ENCODE results near the gene SETD7. TPM values are rescaled to one million over a fixed set of nuclear protein-coding genes. Genes with fewer than 3 reads are reported as not detected.

SETD7 gene
- total and polyA plus RNA-seq, 2 donors (not counting 3 experiments of a cell fraction or from before 2014, with no cell fraction given), result 18.8 to 39.9 TPM

DNA sequence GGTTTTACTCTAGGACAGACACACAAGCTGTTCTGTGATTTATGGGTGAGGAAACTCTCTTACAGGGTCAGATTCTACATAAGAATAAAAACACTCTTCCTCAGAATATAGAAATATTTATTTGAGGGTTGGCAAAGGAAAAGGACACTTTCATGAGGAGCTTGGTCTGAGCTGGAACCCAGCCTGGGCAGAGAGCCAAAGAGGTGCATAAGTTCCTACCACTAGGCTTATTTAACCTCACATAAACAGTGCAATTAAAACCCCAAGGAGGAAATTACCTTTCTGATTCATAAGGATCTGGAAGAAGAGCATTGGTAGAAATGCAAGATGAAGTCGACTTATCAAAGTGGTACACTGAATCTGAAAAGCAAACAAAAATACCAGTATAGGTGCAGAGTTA is 32.9 kb downstream of the SETD7 start:
- H3K36me3 ChIP-seq (ENCODE audit: control insufficient read depth in 2 of 2, extremely low read depth in 1 of 2, insufficient read depth in 2 of 2, low read length in 2 of 2), result peaks cover 19 to 21% of the 10 kb centered on the region in 2 experiments
- no peaks in the 10 kb centered on the region for H3K9me1 ChIP-seq (replicated peaks; ENCODE audit: control insufficient read depth, extremely low read depth, insufficient read depth, low read length)
- no peaks in the 10 kb centered on the region for H4K20me1 ChIP-seq (replicated peaks; ENCODE audit: control insufficient read depth, extremely low read depth, insufficient read depth, low read length)
- DNase-seq (ENCODE audit: low read depth, low spot score) (peak; percentile 14), FAIRE-seq (no peak)
- TF ChIP-seq POLR2AphosphoS5 (IDR thresholded peaks at IDR 0.05; ENCODE audit: insufficient read depth, low read depth, low read length), result no peak
- TF ChIP-seq EZH2 (IDR thresholded peaks at IDR 0.05; ENCODE audit: borderline replicate concordance, low read depth, low read length, severe bottlenecking), result no peak
- no peak for TF ChIP-seq MYC (IDR thresholded peaks at IDR 0.05; ENCODE audit: low read depth, low read length)
- TF ChIP-seq FOS (IDR thresholded peaks at IDR 0.05; ENCODE audit: borderline replicate concordance, insufficient read depth, low read length), result no peak
- TF ChIP-seq JUN (IDR thresholded peaks at IDR 0.05; ENCODE audit: borderline replicate concordance, insufficient read depth, insufficient read length, low read depth), result no peak
- no peak overlapping the region for H3K4me3 ChIP-seq (replicated peaks in 1 of 3; ENCODE audit: insufficient read depth in 1 of 3, low read depth in 1 of 3, low read length in 3 of 3)
- no TSS peak for BruUV-seq (replicated peaks)
- H3K79me2 ChIP-seq (ENCODE audit: control insufficient read depth, insufficient read depth, low read length), result no peaks in the 10 kb centered on the region
- no peaks in the 10 kb centered on the region for H3K4me1 ChIP-seq (ENCODE audit: control insufficient read depth, extremely low read depth, insufficient read depth, low read length)
- no peaks in the 10 kb centered on the region for H3K9me3 ChIP-seq (replicated peaks; ENCODE audit: control insufficient read depth, insufficient read depth, low read length)
- dilution Hi-C loops (cut with MboI; ENCODE audit: extremely low pct_ligation_motif_present, low sequenced_read_pairs), result no loop called here
- no peak overlapping the region for H3K9ac ChIP-seq (replicated peaks; ENCODE audit: extremely low read depth, insufficient read depth, low read length)
- intact Hi-C loops (cut with micrococcal nuclease), result no loop called here
- H3K4me2 ChIP-seq (ENCODE audit: insufficient read depth, low read length), result no peak overlapping the region
- POLR2A ChIA-PET, result no interaction called here
- H3K27me3 ChIP-seq (ENCODE audit: control insufficient read depth in 2 of 2, insufficient read depth in 2 of 2, low read length in 2 of 2), result no peaks in the 10 kb centered on the region
- no peak overlapping the region for H3K27ac ChIP-seq (ENCODE audit: insufficient read depth, low read depth, low read length)
- no peak overlapping the region for H2AFZ ChIP-seq (ENCODE audit: low read depth, low read length)
- CTCF ChIA-PET, result interaction anchor here (1.3 kb wide), 1 partner anchor 492 kb away, joined by 3 read pairs; no protein-coding TSS in a partner anchor

DNA sequence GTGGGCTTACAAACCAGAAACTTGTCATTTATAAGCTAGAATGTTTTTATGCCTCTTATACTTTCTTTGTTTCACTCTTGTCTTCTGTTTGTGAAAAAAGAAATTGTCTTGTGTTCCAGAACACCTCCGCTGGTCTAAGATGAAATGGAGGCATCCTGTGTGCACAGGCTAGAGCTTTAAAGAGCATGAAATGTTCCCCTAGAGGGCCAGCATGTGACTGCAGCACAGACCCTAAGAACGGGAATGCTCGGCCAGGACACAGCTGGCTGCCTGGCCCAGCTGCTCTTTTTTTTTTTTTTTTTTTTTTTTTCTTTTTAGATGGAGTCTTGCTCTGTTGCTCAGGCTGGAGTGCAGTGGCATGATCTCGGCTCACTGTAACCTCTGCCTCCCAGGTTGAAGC is 33.6 kb downstream of the SETD7 start:
- BruUV-seq (replicated peaks), result no TSS peak
- intact Hi-C loops (cut with micrococcal nuclease), result no loop called here
- CTCF ChIA-PET, result interaction anchor here (1.0 to 1.3 kb wide), 4 partner anchors 8 to 492 kb away, joined by 3 to 5 read pairs (median 3); no protein-coding TSS in a partner anchor
- POLR2A ChIA-PET, result interaction anchor here (0.6 kb wide), 1 partner anchor 13 kb away, joined by 4 read pairs; no protein-coding TSS in a partner anchor
- Histone ChIP-seq H3K27ac (ENCODE audit: insufficient read depth, low read depth, low read length) (no peak overlapping the region), H4K20me1 (replicated peaks; ENCODE audit: control insufficient read depth, extremely low read depth, insufficient read depth, low read length) (no peaks in the 10 kb centered on the region), H2AFZ (ENCODE audit: low read depth, low read length) (no peak overlapping the region), H3K4me1 (ENCODE audit: control insufficient read depth, extremely low read depth, insufficient read depth, low read length) (no peaks in the 10 kb centered on the region), H3K9ac (replicated peaks; ENCODE audit: extremely low read depth, insufficient read depth, low read length) (no peak overlapping the region), H3K9me1 (replicated peaks; ENCODE audit: control insufficient read depth, extremely low read depth, insufficient read depth, low read length) (no peaks in the 10 kb centered on the region), H3K27me3 (ENCODE audit: control insufficient read depth in 2 of 2, insufficient read depth in 2 of 2, low read length in 2 of 2) (no peaks in the 10 kb centered on the region), H3K36me3 (ENCODE audit: control insufficient read depth in 2 of 2, extremely low read depth in 1 of 2, insufficient read depth in 2 of 2, low read length in 2 of 2) (peaks cover 24 to 25% of the 10 kb centered on the region in 2 experiments), H3K4me2 (ENCODE audit: insufficient read depth, low read length) (no peak overlapping the region), H3K4me3 (replicated peaks in 1 of 3; ENCODE audit: insufficient read depth in 1 of 3, low read depth in 1 of 3, low read length in 3 of 3) (no peak overlapping the region), H3K9me3 (replicated peaks; ENCODE audit: control insufficient read depth, insufficient read depth, low read length) (no peaks in the 10 kb centered on the region), H3K79me2 (ENCODE audit: control insufficient read depth, insufficient read depth, low read length) (no peaks in the 10 kb centered on the region)
- TF ChIP-seq JUN (IDR thresholded peaks at IDR 0.05; ENCODE audit: borderline replicate concordance, insufficient read depth, insufficient read length, low read depth) (no peak), POLR2AphosphoS5 (IDR thresholded peaks at IDR 0.05; ENCODE audit: insufficient read depth, low read depth, low read length) (no peak), GATA2 (IDR thresholded peaks at IDR 0.05; ENCODE audit: insufficient read depth, insufficient read length, low read depth, low read length) (no peak), MYC (IDR thresholded peaks at IDR 0.05; ENCODE audit: low read depth, low read length) (no peak), EZH2 (IDR thresholded peaks at IDR 0.05; ENCODE audit: borderline replicate concordance, low read depth, low read length, severe bottlenecking) (no peak), FOS (IDR thresholded peaks at IDR 0.05; ENCODE audit: borderline replicate concordance, insufficient read depth, low read length) (no peak), POLR2A (IDR thresholded peaks at IDR 0.05; ENCODE audit: low read depth, low read length) (no peak)
- TF ChIP-seq, protein P1, sequence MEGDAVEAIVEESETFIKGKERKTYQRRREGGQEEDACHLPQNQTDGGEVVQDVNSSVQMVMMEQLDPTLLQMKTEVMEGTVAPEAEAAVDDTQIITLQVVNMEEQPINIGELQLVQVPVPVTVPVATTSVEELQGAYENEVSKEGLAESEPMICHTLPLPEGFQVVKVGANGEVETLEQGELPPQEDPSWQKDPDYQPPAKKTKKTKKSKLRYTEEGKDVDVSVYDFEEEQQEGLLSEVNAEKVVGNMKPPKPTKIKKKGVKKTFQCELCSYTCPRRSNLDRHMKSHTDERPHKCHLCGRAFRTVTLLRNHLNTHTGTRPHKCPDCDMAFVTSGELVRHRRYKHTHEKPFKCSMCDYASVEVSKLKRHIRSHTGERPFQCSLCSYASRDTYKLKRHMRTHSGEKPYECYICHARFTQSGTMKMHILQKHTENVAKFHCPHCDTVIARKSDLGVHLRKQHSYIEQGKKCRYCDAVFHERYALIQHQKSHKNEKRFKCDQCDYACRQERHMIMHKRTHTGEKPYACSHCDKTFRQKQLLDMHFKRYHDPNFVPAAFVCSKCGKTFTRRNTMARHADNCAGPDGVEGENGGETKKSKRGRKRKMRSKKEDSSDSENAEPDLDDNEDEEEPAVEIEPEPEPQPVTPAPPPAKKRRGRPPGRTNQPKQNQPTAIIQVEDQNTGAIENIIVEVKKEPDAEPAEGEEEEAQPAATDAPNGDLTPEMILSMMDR (IDR thresholded peaks at IDR 0.05; ENCODE audit: extremely low read depth in 1 of 2, insufficient read depth in 1 of 2, low read depth in 1 of 2, low read length in 2 of 2), result no peak
- TF ChIP-seq, protein P2, sequence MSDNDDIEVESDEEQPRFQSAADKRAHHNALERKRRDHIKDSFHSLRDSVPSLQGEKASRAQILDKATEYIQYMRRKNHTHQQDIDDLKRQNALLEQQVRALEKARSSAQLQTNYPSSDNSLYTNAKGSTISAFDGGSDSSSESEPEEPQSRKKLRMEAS (IDR thresholded peaks at IDR 0.05; ENCODE audit: insufficient read depth, insufficient read length), result no peak
- DNase-seq (ENCODE audit: low read depth, low spot score), result no peak
- FAIRE-seq, result no peak
- dilution Hi-C loops (cut with MboI; ENCODE audit: extremely low pct_ligation_motif_present, low sequenced_read_pairs), result no loop called here

Measured in endothelial cell of umbilical vein (primary cell).